Measurements from ENCODE around the gene CLDN14. TPM values are rescaled to one million over a fixed set of nuclear protein-coding genes. Genes with fewer than 3 reads are reported as not detected.

CLDN14 gene
- total and polyA plus RNA-seq, 4 experiments from 2014 or later, result not detected

- no peak overlapping the region for H3K4me3 ChIP-seq (ENCODE audit: low read length in 2 of 2)
- Mint-ChIP-seq H3K27me3 (peaks cover 4 to 6% of the 10 kb centered on the region in 2 donors), H3K9me3 (no peaks in the 10 kb centered on the region), H3K27ac (no peak overlapping the region), H3K4me1 (no peaks in the 10 kb centered on the region), H3K4me3 (no peak overlapping the region), H3K36me3 (no peaks in the 10 kb centered on the region)
- H3K36me3 ChIP-seq (ENCODE audit: insufficient read depth, low read length), result no peaks in the 10 kb centered on the region
- intact Hi-C loops (cut with micrococcal nuclease), result no loop called here
- H3K4me1 ChIP-seq (ENCODE audit: insufficient read depth, low read length), result no peaks in the 10 kb centered on the region
- CTCF ChIA-PET (ENCODE audit: partially characterized antibody), result no interaction called here
- no peak overlapping the region for H3K27ac ChIP-seq (ENCODE audit: low read depth, low read length)
- POLR2A ChIA-PET (ENCODE audit: partially characterized antibody), result no interaction called here
- no peaks in the 10 kb centered on the region for H3K27me3 ChIP-seq (ENCODE audit: insufficient read depth, low read length)
- H3K9me3 ChIP-seq (ENCODE audit: control insufficient read depth in 1 of 2, low read length in 2 of 2), result no peaks in the 10 kb centered on the region
- no peak for DNase-seq
Observed at GRCh38 chr21:36460866-36461265, 19.1 kb downstream of the CLDN14 start.

- no peaks in the 10 kb centered on the region for H3K36me3 ChIP-seq (ENCODE audit: insufficient read depth, low read length)
- H3K27ac ChIP-seq (ENCODE audit: low read depth, low read length), result no peak overlapping the region
- intact Hi-C loops (cut with micrococcal nuclease), result no loop called here
- no peak for DNase-seq
- no peak overlapping the region for H3K4me3 ChIP-seq (ENCODE audit: low read length in 2 of 2)
- peaks cover 0 to 1% (median 0%) of the 10 kb centered on the region in 4 donors for H3K4me1 Mint-ChIP-seq
- no peak overlapping the region for H3K27ac Mint-ChIP-seq
- H3K27me3 ChIP-seq (ENCODE audit: insufficient read depth, low read length), result no peaks in the 10 kb centered on the region
- POLR2A ChIA-PET (ENCODE audit: partially characterized antibody), result no interaction called here
- no peaks in the 10 kb centered on the region for H3K4me1 ChIP-seq (ENCODE audit: insufficient read depth, low read length)
- H3K27me3 Mint-ChIP-seq, result peaks cover 5 to 12% of the 10 kb centered on the region in 2 donors
- H3K4me3 Mint-ChIP-seq, result no peak overlapping the region
- CTCF ChIA-PET (ENCODE audit: partially characterized antibody), result no interaction called here
- no peaks in the 10 kb centered on the region for H3K36me3 Mint-ChIP-seq
- no peaks in the 10 kb centered on the region for H3K9me3 ChIP-seq (ENCODE audit: control insufficient read depth in 1 of 2, low read length in 2 of 2)
- H3K9me3 Mint-ChIP-seq, result no peaks in the 10 kb centered on the region
Observed at GRCh38 chr21:36459098-36459497, 20.8 kb downstream of the CLDN14 start.

- no peak overlapping the region for H3K4me3 Mint-ChIP-seq
- no peak overlapping the region for H3K27ac ChIP-seq (ENCODE audit: low read depth, low read length)
- peaks cover 0 to 1% (median 0%) of the 10 kb centered on the region in 4 donors for H3K4me1 Mint-ChIP-seq
- H3K36me3 Mint-ChIP-seq, result no peaks in the 10 kb centered on the region
- H3K4me1 ChIP-seq (ENCODE audit: insufficient read depth, low read length), result no peaks in the 10 kb centered on the region
- no peak overlapping the region for H3K27ac Mint-ChIP-seq
- no peaks in the 10 kb centered on the region for H3K9me3 Mint-ChIP-seq
- POLR2A ChIA-PET (ENCODE audit: partially characterized antibody), result no interaction called here
- CTCF ChIA-PET (ENCODE audit: partially characterized antibody), result no interaction called here
- intact Hi-C loops (cut with micrococcal nuclease), result no loop called here
- no peaks in the 10 kb centered on the region for H3K36me3 ChIP-seq (ENCODE audit: insufficient read depth, low read length)
- H3K9me3 ChIP-seq (ENCODE audit: control insufficient read depth in 1 of 2, low read length in 2 of 2), result no peaks in the 10 kb centered on the region
- no peak for DNase-seq
- H3K27me3 ChIP-seq (ENCODE audit: insufficient read depth, low read length), result no peaks in the 10 kb centered on the region
- peaks cover 5 to 9% of the 10 kb centered on the region in 2 donors for H3K27me3 Mint-ChIP-seq
- no peak overlapping the region for H3K4me3 ChIP-seq (ENCODE audit: low read length in 2 of 2)
Observed at GRCh38 chr21:36456729-36457414, 23.1 kb downstream of the CLDN14 start.

- Histone ChIP-seq H3K27me3 (ENCODE audit: insufficient read depth, low read length) (no peaks in the 10 kb centered on the region), H3K27ac (ENCODE audit: low read depth, low read length) (no peak overlapping the region), H3K36me3 (ENCODE audit: insufficient read depth, low read length) (no peaks in the 10 kb centered on the region), H3K4me3 (ENCODE audit: low read length in 2 of 2) (no peak overlapping the region), H3K4me1 (ENCODE audit: insufficient read depth, low read length) (no peaks in the 10 kb centered on the region), H3K9me3 (ENCODE audit: control insufficient read depth in 1 of 2, low read length in 2 of 2) (no peaks in the 10 kb centered on the region)
- ChIA-PET POLR2A (ENCODE audit: partially characterized antibody) (no interaction called here), CTCF (ENCODE audit: partially characterized antibody) (no interaction called here)
- Mint-ChIP-seq H3K36me3 (no peaks in the 10 kb centered on the region), H3K27me3 (peaks cover 6 to 8% of the 10 kb centered on the region in 2 donors), H3K9me3 (no peaks in the 10 kb centered on the region), H3K4me1 (peaks cover 0 to 1% (median 0%) of the 10 kb centered on the region in 4 donors), H3K4me3 (no peak overlapping the region), H3K27ac (no peak overlapping the region)
- intact Hi-C loops (cut with micrococcal nuclease), result no loop called here
- DNase-seq, result no peak
Observed at GRCh38 chr21:36454706-36455105, 25.2 kb downstream of the CLDN14 start.

GRCh38 chr21:36454093-36454531 is 25.8 kb downstream of the CLDN14 start:
- Mint-ChIP-seq H3K4me3 (no peak overlapping the region), H3K4me1 (peaks cover 0 to 1% (median 0%) of the 10 kb centered on the region in 4 donors), H3K27ac (no peak overlapping the region), H3K36me3 (no peaks in the 10 kb centered on the region), H3K9me3 (no peaks in the 10 kb centered on the region), H3K27me3 (peaks cover 6 to 8% of the 10 kb centered on the region in 2 donors)
- Histone ChIP-seq H3K9me3 (ENCODE audit: control insufficient read depth in 1 of 2, low read length in 2 of 2) (no peaks in the 10 kb centered on the region), H3K4me1 (ENCODE audit: insufficient read depth, low read length) (no peaks in the 10 kb centered on the region), H3K4me3 (ENCODE audit: low read length in 2 of 2) (no peak overlapping the region), H3K27me3 (ENCODE audit: insufficient read depth, low read length) (no peaks in the 10 kb centered on the region), H3K36me3 (ENCODE audit: insufficient read depth, low read length) (no peaks in the 10 kb centered on the region), H3K27ac (ENCODE audit: low read depth, low read length) (no peak overlapping the region)
- CTCF ChIA-PET (ENCODE audit: partially characterized antibody), result no interaction called here
- POLR2A ChIA-PET (ENCODE audit: partially characterized antibody), result no interaction called here
- intact Hi-C loops (cut with micrococcal nuclease), result no loop called here
- no peak for DNase-seq

DNA sequence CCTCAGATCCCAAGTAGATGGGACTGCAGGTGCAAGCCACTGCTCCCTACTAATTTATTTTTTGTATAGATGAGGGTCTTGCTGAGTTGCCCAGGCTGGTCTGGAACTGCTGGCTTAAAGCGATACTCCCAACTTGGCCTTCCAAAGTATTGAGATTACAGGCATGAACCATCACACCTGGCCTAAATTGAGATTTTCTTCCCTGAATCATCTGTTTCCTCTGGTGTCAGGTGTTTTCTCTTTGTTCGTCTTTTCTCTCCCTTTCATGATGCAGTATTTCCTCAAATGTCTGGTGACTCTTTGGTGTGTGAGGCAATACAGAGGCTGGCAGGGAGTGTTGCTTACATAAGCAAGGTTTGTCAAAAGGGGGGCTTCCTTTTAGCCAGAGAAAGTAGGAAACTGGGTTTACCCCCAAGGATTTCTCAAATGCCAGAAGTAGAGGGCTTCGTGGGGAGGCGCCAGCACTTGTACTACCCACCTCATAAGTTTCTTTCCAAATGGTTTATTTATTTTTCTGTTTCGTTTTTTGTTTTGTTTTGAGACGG is 27.6 kb downstream of the CLDN14 start:
- H3K27me3 ChIP-seq (ENCODE audit: insufficient read depth, low read length), result no peaks in the 10 kb centered on the region
- no peaks in the 10 kb centered on the region for H3K9me3 ChIP-seq (ENCODE audit: control insufficient read depth in 1 of 2, low read length in 2 of 2)
- H3K9me3 Mint-ChIP-seq, result no peaks in the 10 kb centered on the region
- H3K27me3 Mint-ChIP-seq, result peaks cover 6 to 8% of the 10 kb centered on the region in 2 donors
- DNase-seq, result no peak
- peaks cover 0 to 1% (median 0%) of the 10 kb centered on the region in 4 donors for H3K4me1 Mint-ChIP-seq
- intact Hi-C loops (cut with micrococcal nuclease), result no loop called here
- H3K4me3 ChIP-seq (ENCODE audit: low read length in 2 of 2), result no peak overlapping the region
- H3K27ac ChIP-seq (ENCODE audit: low read depth, low read length), result no peak overlapping the region
- CTCF ChIA-PET (ENCODE audit: partially characterized antibody), result interaction anchor here (1.2 kb wide), 1 partner anchor 8 kb away, joined by 3 read pairs; no protein-coding TSS in a partner anchor
- no peaks in the 10 kb centered on the region for H3K36me3 Mint-ChIP-seq
- no peaks in the 10 kb centered on the region for H3K4me1 ChIP-seq (ENCODE audit: insufficient read depth, low read length)
- POLR2A ChIA-PET (ENCODE audit: partially characterized antibody), result no interaction called here
- H3K27ac Mint-ChIP-seq, result no peak overlapping the region
- no peaks in the 10 kb centered on the region for H3K36me3 ChIP-seq (ENCODE audit: insufficient read depth, low read length)
- H3K4me3 Mint-ChIP-seq, result no peak overlapping the region

GRCh38 chr21:36451506-36451905 is 28.4 kb downstream of the CLDN14 start:
- no peaks in the 10 kb centered on the region for H3K9me3 ChIP-seq (ENCODE audit: control insufficient read depth in 1 of 2, low read length in 2 of 2)
- no peak overlapping the region for H3K4me3 ChIP-seq (ENCODE audit: low read length in 2 of 2)
- H3K36me3 Mint-ChIP-seq, result no peaks in the 10 kb centered on the region
- H3K4me3 Mint-ChIP-seq, result no peak overlapping the region
- H3K27ac Mint-ChIP-seq, result no peak overlapping the region
- no peaks in the 10 kb centered on the region for H3K4me1 ChIP-seq (ENCODE audit: insufficient read depth, low read length)
- no peaks in the 10 kb centered on the region for H3K27me3 ChIP-seq (ENCODE audit: insufficient read depth, low read length)
- CTCF ChIA-PET (ENCODE audit: partially characterized antibody), result no interaction called here
- no peaks in the 10 kb centered on the region for H3K36me3 ChIP-seq (ENCODE audit: insufficient read depth, low read length)
- peaks cover 8 to 9% of the 10 kb centered on the region in 2 donors for H3K27me3 Mint-ChIP-seq
- no peak for DNase-seq
- no peaks in the 10 kb centered on the region for H3K9me3 Mint-ChIP-seq
- peaks cover 0 to 1% (median 0%) of the 10 kb centered on the region in 4 donors for H3K4me1 Mint-ChIP-seq
- intact Hi-C loops (cut with micrococcal nuclease), result no loop called here
- POLR2A ChIA-PET (ENCODE audit: partially characterized antibody), result no interaction called here
- no peak overlapping the region for H3K27ac ChIP-seq (ENCODE audit: low read depth, low read length)
